ENCODE measurements around the gene RNF144B. TPM values are rescaled to one million over a fixed set of nuclear protein-coding genes. Genes with fewer than 3 reads are reported as not detected.

RNF144B gene
- total RNA-seq, 1 experiment from 2014 or later = 8.2 TPM

- no peak for TF ChIP-seq NFYB (CRISPR knock-in tag; conservative IDR thresholded peaks at IDR 0.05; ENCODE audit: low read depth)
- TF ChIP-seq, protein P1, sequence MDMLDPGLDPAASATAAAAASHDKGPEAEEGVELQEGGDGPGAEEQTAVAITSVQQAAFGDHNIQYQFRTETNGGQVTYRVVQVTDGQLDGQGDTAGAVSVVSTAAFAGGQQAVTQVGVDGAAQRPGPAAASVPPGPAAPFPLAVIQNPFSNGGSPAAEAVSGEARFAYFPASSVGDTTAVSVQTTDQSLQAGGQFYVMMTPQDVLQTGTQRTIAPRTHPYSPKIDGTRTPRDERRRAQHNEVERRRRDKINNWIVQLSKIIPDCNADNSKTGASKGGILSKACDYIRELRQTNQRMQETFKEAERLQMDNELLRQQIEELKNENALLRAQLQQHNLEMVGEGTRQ (CRISPR knock-in tag; IDR thresholded peaks at IDR 0.05) = no peak
- TF ChIP-seq, protein P2, sequence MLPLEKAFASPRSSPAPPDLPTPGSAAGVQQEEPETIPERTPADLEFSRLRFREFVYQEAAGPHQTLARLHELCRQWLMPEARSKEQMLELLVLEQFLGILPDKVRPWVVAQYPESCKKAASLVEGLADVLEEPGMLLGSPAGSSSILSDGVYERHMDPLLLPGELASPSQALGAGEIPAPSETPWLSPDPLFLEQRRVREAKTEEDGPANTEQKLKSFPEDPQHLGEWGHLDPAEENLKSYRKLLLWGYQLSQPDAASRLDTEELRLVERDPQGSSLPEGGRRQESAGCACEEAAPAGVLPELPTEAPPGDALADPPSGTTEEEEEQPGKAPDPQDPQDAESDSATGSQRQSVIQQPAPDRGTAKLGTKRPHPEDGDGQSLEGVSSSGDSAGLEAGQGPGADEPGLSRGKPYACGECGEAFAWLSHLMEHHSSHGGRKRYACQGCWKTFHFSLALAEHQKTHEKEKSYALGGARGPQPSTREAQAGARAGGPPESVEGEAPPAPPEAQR (CRISPR knock-in tag; IDR thresholded peaks at IDR 0.05) = no peak
- TF ChIP-seq ESRRA (CRISPR knock-in tag; IDR thresholded peaks at IDR 0.05; ENCODE audit: borderline replicate concordance) = no peak
- TF ChIP-seq OVOL2 (CRISPR knock-in tag; IDR thresholded peaks at IDR 0.05; ENCODE audit: borderline replicate concordance) = no peak
- TF ChIP-seq PRRX2 (CRISPR knock-in tag; IDR thresholded peaks at IDR 0.05) = no peak
Measured at GRCh38 chr6:18429655-18430297, 42.6 kb downstream of the RNF144B start (continued).

DNA sequence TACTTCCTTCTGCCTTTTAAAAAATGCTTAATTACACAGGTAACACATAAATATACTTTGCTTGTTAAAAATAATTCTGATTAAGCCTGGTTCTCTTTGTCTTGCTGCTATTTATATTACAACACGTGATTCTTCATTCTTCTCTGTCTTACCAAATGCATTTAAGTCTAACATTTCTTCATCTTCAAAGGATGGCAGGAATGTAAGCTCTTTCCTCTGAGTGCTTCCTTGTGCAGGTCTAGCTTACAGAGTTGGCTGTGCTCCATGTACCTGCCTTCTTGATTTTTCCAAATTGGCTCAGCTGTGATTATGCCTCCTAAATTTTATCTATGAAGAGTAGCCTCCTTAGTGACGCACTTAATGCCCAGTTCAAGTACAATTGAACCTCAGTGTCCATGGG, 44.4 kb downstream of the RNF144B start:
- no peaks in the 10 kb centered on the region for H3K36me3 Mint-ChIP-seq
- no peak for ATAC-seq
- POLR2A ChIA-PET = no interaction called here
- no peaks in the 10 kb centered on the region for H3K9me3 Mint-ChIP-seq
- H3K4me3 Mint-ChIP-seq = no peak overlapping the region
- no peaks in the 10 kb centered on the region for H3K27me3 Mint-ChIP-seq (ENCODE audit: low read depth)
- H3K27ac Mint-ChIP-seq = no peak overlapping the region
- DNase-seq (ENCODE audit: low spot score) = no peak
- CTCF ChIA-PET = no interaction called here
- H3K4me1 Mint-ChIP-seq = peaks cover 4% of the 10 kb centered on the region
- TF ChIP-seq IRF1 (CRISPR knock-in tag; IDR thresholded peaks at IDR 0.05) (no peak), MLX (CRISPR knock-in tag; IDR thresholded peaks at IDR 0.05) (no peak), ARID4B (CRISPR knock-in tag; IDR thresholded peaks at IDR 0.05; ENCODE audit: borderline replicate concordance) (no peak), RELA (CRISPR knock-in tag; IDR thresholded peaks at IDR 0.05; ENCODE audit: borderline replicate concordance) (no peak), KAT7 (CRISPR knock-in tag; IDR thresholded peaks at IDR 0.05; ENCODE audit: borderline replicate concordance) (no peak), AR (CRISPR knock-in tag; IDR thresholded peaks at IDR 0.05) (no peak), EMX1 (CRISPR knock-in tag; IDR thresholded peaks at IDR 0.05) (no peak), CREB1 (CRISPR knock-in tag; IDR thresholded peaks at IDR 0.05) (no peak), CREM (CRISPR knock-in tag; IDR thresholded peaks at IDR 0.05) (no peak)
- TF ChIP-seq, protein P3, sequence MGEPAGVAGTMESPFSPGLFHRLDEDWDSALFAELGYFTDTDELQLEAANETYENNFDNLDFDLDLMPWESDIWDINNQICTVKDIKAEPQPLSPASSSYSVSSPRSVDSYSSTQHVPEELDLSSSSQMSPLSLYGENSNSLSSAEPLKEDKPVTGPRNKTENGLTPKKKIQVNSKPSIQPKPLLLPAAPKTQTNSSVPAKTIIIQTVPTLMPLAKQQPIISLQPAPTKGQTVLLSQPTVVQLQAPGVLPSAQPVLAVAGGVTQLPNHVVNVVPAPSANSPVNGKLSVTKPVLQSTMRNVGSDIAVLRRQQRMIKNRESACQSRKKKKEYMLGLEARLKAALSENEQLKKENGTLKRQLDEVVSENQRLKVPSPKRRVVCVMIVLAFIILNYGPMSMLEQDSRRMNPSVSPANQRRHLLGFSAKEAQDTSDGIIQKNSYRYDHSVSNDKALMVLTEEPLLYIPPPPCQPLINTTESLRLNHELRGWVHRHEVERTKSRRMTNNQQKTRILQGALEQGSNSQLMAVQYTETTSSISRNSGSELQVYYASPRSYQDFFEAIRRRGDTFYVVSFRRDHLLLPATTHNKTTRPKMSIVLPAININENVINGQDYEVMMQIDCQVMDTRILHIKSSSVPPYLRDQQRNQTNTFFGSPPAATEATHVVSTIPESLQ (CRISPR knock-in tag; IDR thresholded peaks at IDR 0.05) = no peak
- TF ChIP-seq, protein P4, sequence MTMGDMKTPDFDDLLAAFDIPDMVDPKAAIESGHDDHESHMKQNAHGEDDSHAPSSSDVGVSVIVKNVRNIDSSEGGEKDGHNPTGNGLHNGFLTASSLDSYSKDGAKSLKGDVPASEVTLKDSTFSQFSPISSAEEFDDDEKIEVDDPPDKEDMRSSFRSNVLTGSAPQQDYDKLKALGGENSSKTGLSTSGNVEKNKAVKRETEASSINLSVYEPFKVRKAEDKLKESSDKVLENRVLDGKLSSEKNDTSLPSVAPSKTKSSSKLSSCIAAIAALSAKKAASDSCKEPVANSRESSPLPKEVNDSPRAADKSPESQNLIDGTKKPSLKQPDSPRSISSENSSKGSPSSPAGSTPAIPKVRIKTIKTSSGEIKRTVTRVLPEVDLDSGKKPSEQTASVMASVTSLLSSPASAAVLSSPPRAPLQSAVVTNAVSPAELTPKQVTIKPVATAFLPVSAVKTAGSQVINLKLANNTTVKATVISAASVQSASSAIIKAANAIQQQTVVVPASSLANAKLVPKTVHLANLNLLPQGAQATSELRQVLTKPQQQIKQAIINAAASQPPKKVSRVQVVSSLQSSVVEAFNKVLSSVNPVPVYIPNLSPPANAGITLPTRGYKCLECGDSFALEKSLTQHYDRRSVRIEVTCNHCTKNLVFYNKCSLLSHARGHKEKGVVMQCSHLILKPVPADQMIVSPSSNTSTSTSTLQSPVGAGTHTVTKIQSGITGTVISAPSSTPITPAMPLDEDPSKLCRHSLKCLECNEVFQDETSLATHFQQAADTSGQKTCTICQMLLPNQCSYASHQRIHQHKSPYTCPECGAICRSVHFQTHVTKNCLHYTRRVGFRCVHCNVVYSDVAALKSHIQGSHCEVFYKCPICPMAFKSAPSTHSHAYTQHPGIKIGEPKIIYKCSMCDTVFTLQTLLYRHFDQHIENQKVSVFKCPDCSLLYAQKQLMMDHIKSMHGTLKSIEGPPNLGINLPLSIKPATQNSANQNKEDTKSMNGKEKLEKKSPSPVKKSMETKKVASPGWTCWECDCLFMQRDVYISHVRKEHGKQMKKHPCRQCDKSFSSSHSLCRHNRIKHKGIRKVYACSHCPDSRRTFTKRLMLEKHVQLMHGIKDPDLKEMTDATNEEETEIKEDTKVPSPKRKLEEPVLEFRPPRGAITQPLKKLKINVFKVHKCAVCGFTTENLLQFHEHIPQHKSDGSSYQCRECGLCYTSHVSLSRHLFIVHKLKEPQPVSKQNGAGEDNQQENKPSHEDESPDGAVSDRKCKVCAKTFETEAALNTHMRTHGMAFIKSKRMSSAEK (CRISPR knock-in tag; IDR thresholded peaks at IDR 0.05; ENCODE audit: borderline replicate concordance) = no peak

All from WTC11 (cell line).